Stimulated activated naive CD8-positive, alpha-beta T cell treated with anti-CD3 and anti-CD28 coated beads, Interleukin-15, Interleukin-2, amounts not matched to agents 100 U/mL and 50 U/mL, for 24 hours (primary cell): ENCODE results near the gene CAPN11.
"Not testable (repeated sequence)": the region's sequence is repeated elsewhere in the genome, so short reads cannot be mapped to it uniquely, and the experiment has no call there.

Experiments used
- ATAC-seq: fragments of 150-1000 bp; cut with Tn5 transposase; one replicate; pipeline ENCODE4 v1.10.0; 2021
- DNase-seq: peaks from one replicate; pipeline ENCODE4 v3.0.0; 2021

CAPN11 gene

GRCh38 chr6:44228433-44228832 is 69.8 kb downstream of the CAPN11 start:
- DNase-seq: no peak
- no peak for ATAC-seq

DNA sequence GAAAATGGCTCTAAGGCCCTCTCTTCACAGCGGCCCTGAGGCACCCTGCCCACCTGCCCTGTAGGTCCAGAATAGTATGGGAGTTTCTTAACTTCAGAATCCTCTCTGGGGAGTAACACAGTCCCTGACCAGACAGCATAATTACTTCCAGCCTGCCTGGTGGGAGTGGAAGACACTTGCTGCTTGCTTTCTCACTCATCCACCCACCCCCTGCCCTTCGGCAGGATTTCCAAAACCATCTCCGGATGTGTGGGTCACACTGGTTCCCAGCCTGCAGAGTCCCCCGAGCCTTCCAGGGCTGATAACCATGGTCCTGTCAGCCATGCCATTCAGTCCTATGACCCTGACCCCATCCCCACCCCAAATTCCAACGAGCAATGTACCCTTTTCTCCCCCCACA is 70.2 kb downstream of the CAPN11 start:
- DNase-seq (no peak), ATAC-seq (no peak)

DNA sequence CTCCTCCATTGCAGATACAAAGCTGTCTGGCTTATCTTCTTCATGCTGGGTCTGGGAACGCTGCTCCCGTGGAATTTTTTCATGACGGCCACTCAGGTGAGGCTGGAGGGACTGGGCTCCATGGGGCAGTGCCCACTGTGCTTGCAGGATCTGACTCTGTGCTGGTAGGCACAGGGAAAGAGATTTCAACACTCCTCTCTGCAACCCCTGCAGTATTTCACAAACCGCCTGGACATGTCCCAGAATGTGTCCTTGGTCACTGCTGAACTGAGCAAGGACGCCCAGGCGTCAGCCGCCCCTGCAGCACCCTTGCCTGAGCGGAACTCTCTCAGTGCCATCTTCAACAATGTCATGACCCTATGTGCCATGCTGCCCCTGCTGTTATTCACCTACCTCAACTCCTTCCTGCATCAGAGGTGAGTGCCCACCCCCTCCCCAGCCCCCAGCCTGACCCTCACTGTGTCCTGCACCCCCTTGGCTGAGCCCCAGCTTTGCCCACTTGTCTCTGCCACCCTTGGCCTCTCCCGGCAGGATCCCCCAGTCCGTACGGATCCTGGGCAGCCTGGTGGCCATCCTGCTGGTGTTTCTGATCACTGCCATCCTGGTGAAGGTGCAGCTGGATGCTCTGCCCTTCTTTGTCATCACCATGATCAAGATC is 70.9 kb downstream of the CAPN11 start:
- no peak for DNase-seq
- no peak for ATAC-seq

DNA sequence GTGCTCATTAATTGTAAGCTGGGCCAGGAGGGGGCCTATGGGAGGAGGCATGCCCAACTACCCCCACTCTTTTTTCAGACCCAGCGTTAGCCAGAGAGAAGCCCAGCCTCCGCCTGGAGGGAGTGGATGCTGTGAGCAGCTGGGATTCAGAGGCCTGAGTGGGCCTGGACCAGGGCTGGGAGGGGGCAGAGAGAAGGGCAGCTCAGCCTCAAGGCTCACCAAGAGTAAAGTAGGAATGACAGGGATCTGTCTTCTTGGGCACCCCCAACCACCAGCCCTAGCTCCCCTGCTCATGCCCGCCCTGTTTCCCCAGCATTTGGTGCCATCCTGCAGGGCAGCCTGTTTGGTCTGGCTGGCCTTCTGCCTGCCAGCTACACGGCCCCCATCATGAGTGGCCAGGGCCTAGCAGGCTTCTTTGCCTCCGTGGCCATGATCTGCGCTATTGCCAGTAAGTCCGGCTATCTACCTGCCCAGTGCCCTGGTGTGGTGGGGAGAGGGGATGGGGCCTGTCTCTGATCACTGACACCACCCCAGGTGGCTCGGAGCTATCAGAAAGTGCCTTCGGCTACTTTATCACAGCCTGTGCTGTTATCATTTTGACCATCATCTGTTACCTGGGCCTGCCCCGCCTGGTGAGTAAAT is 71.5 kb downstream of the CAPN11 start:
- no peak for ATAC-seq

DNA sequence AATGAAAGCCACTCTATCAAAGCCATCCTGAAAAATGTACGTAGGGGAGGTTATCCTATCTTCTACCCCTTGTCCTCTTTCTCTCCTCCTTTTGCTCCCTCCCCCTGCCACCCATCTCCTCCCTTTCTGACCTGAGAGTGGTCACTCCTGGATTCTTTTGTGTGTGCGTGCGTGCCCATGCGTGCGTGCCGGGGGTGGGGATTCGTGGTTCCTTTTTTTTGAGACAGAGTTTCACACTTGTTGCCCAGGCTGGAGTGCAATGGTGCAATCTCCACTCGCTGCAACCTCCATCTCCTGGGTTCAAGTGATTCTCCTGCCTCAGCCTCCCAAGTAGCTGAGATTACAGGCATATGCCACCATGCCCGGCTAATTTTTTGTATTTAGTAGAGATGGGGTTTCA is 72.8 kb downstream of the CAPN11 start:
- not testable (repeated sequence) for DNase-seq, ATAC-seq

More for the DNA sequence above, 71.5 kb downstream of the CAPN11 start:
- DNase-seq: no peak

DNA sequence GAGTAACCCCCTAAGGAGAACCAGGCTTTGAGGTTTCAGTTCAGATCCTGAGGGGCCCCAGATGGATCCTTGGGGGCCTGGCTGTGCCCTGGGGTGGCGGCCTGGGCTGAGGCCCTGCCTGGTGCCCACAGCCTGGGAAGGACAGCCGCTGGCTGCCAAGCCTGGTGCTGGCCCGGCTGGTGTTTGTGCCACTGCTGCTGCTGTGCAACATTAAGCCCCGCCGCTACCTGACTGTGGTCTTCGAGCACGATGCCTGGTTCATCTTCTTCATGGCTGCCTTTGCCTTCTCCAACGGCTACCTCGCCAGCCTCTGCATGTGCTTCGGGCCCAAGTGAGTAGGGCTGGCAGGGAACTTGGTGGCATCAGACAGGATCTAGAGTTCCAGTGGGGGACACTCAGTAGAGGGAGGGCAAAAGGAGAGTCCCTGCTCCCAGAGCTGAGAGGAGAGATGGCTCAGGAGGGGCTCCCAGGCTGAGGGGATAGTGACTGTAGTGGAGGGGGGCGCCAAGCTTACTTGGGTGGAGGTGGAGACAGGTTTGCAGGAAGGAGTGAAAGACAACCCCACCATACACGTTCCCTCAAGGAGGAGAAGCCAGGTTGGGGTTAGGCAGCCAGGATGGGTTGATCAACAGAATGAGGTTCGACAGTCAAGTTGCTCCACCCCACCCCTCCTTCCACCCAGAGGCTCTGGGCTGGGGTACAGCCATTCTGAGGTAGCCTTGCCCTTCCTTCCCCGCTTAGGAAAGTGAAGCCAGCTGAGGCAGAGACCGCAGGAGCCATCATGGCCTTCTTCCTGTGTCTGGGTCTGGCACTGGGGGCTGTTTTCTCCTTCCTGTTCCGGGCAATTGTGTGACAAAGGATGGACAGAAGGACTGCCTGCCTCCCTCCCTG is 74.3 kb downstream of the CAPN11 start:
- ATAC-seq (no peak), DNase-seq (no peak)

DNA sequence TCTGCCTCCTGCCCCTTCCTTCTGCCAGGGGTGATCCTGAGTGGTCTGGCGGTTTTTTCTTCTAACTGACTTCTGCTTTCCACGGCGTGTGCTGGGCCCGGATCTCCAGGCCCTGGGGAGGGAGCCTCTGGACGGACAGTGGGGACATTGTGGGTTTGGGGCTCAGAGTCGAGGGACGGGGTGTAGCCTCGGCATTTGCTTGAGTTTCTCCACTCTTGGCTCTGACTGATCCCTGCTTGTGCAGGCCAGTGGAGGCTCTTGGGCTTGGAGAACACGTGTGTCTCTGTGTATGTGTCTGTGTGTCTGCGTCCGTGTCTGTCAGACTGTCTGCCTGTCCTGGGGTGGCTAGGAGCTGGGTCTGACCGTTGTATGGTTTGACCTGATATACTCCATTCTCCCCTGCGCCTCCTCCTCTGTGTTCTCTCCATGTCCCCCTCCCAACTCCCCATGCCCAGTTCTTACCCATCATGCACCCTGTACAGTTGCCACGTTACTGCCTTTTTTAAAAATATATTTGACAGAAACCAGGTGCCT is 75.0 kb downstream of the CAPN11 start:
- DNase-seq: no peak
- ATAC-seq: no peak
